ENCODE measurements around the gene CHPT1. TPM values are rescaled to one million over a fixed set of nuclear protein-coding genes. Genes with fewer than 3 reads are reported as not detected.
A peak's percentile ranks its signal among the peaks of the same experiment; 100 is the strongest.

CHPT1 gene
- total RNA-seq, 3 donors from 2014 or later, result 86.7 to 98.2 (median 97.2) TPM

GRCh38 chr12:101767537-101767936, 70.1 kb downstream of the CHPT1 start:
- ATAC-seq (no peak), DNase-seq (no peak)
- H3K4me1 ChIP-seq (ENCODE audit: low read depth), result peaks cover 9% of the 10 kb centered on the region
- intact Hi-C loops (cut with DNase I, micrococcal nuclease), result no loop called here
- H3K4me3 ChIP-seq, result no peak overlapping the region
- H3K36me3 ChIP-seq (ENCODE audit: low read depth), result peaks cover 6% of the 10 kb centered on the region
- TF ChIP-seq CTCF (IDR thresholded peaks at IDR 0.05), result no peak
- no peaks in the 10 kb centered on the region for H3K9me3 ChIP-seq

- DNase-seq, result no peak
- H3K9me3 ChIP-seq, result no peaks in the 10 kb centered on the region
- H3K36me3 ChIP-seq (ENCODE audit: low read depth), result peaks cover 9% of the 10 kb centered on the region
- H3K4me3 ChIP-seq, result no peak overlapping the region
- ATAC-seq, result no peak
- intact Hi-C loops (cut with DNase I, micrococcal nuclease), result no loop called here
- peaks cover 10% of the 10 kb centered on the region for H3K4me1 ChIP-seq (ENCODE audit: low read depth)
- TF ChIP-seq CTCF (IDR thresholded peaks at IDR 0.05), result no peak
Observed at GRCh38 chr12:101768781-101769180, 71.3 kb downstream of the CHPT1 start.

GRCh38 chr12:101769865-101770264, 72.4 kb downstream of the CHPT1 start:
- Histone ChIP-seq H3K36me3 (ENCODE audit: low read depth) (peaks cover 12% of the 10 kb centered on the region), H3K4me3 (no peak overlapping the region), H3K4me1 (ENCODE audit: low read depth) (peaks cover 7% of the 10 kb centered on the region), H3K9me3 (no peaks in the 10 kb centered on the region)
- TF ChIP-seq CTCF (IDR thresholded peaks at IDR 0.05), result no peak
- no peak for ATAC-seq
- no peak for DNase-seq
- intact Hi-C loops (cut with DNase I, micrococcal nuclease), result loop anchor here in 1 of 2 donors (5.0 kb wide), 1 partner anchor 62 kb away; the partner anchor contains the start of gene GNPTAB

- Histone ChIP-seq H3K4me1 (ENCODE audit: low read depth) (peaks cover 7% of the 10 kb centered on the region), H3K4me3 (no peak overlapping the region), H3K36me3 (ENCODE audit: low read depth) (peaks cover 6% of the 10 kb centered on the region), H3K9me3 (no peaks in the 10 kb centered on the region)
- intact Hi-C loops (cut with DNase I, micrococcal nuclease), result loop anchor here in 1 of 2 donors (5.0 kb wide), 1 partner anchor 60 kb away; the partner anchor contains the start of gene GNPTAB
- DNase-seq (no peak), ATAC-seq (peak; percentile 34)
- TF ChIP-seq CTCF (IDR thresholded peaks at IDR 0.05), result peak; percentile 7
Observed at GRCh38 chr12:101772012-101772775, 74.8 kb downstream of the CHPT1 start.

GRCh38 chr12:101773650-101774162, 76.3 kb downstream of the CHPT1 start:
- Histone ChIP-seq H3K4me1 (ENCODE audit: low read depth) (peaks cover 7% of the 10 kb centered on the region), H3K9me3 (no peaks in the 10 kb centered on the region), H3K36me3 (ENCODE audit: low read depth) (peaks cover 6% of the 10 kb centered on the region), H3K4me3 (no peak overlapping the region)
- TF ChIP-seq CTCF (IDR thresholded peaks at IDR 0.05), result peak; percentile 83
- ATAC-seq (peak; percentile 93), DNase-seq (peak in 2 of 3 donors; percentile 47 to 66)
- intact Hi-C loops (cut with DNase I, micrococcal nuclease), result loop anchor here in 1 of 2 donors (5.0 kb wide), 1 partner anchor 59 kb away; the partner anchor contains the start of gene GNPTAB
